HT-29 (cell line): Measurements from ENCODE around the gene ZNF26. TPM values are rescaled to one million over a fixed set of nuclear protein-coding genes. Genes with fewer than 3 reads are reported as not detected.
A peak's percentile ranks its signal among the peaks of the same experiment; 100 is the strongest.
"Not testable (repeated sequence)": the region's sequence is repeated elsewhere in the genome, so short reads cannot be mapped to it uniquely, and the experiment has no call there.

ENCODE experiments used
- DNase-seq: peaks from one replicate; pipeline ENCODE4 v3.0.0-alpha.2; 2015; ENCODE audit warnings: low spot score
- total RNA-seq: library from RNA; depleted of rRNA; stranded (reverse); fragments of >200 nt; shearing (Covaris generic); gene quantifications from 2 replicates; pipeline ENCODE4 v1.2.3, GENCODE V29; 2014; rRNA removed

ZNF26 gene, protein sequence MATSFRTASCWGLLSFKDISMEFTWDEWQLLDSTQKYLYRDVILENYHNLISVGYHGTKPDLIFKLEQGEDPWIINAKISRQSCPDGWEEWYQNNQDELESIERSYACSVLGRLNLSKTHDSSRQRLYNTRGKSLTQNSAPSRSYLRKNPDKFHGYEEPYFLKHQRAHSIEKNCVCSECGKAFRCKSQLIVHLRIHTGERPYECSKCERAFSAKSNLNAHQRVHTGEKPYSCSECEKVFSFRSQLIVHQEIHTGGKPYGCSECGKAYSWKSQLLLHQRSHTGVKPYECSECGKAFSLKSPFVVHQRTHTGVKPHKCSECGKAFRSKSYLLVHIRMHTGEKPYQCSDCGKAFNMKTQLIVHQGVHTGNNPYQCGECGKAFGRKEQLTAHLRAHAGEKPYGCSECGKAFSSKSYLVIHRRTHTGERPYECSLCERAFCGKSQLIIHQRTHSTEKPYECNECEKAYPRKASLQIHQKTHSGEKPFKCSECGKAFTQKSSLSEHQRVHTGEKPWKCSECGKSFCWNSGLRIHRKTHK
- total RNA-seq, result 16.9 and 21.4 TPM in 2 replicates

DNA sequence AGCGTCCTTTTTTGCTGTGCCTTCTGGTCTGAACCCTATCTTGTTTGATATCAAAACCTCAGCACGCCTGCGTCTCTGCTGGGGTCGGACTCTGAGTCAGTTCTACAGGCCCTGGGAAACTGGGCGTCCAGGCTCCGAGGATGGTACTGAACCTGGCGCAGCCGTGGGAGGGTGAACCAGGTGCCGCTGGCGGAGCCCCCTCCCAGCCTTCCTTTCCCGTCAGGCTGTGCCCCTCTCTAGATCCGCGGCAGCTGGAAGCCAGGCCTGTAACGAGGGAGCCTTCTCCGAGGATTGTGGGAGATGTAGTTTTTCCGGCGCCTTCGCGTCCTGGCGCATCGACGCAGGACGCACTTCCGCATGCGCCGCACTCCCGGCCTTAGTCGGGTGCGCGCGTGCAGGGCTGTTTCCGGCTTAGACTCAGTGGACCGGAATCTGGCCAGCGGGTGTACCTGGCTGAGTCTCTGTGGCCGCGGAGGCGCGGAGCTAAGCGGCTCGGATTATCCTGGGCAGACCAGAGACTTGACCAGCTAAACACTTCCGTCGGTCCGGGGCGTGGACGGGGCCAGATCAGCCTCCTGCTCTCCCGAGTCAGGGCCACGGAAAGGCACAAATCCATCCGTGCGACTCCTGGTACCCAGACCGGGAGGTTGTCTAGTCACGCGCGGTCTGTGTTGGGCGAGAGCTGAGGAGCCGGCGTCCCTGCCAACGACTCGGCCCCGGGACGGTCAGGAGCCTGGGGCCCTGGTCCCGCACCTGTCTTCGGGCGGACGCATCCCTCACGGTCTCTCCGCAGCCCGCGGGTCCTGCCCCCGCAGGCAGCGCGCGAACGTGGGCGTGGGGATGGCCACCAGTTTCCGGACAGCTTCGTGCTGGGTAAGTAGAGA is at the start of gene ZNF26:
Gene ZNF26, plus strand, starts transcription at position 367 of the 884 bp plus-strand sequence. Its CDS starts 474 bp downstream, at position 841.
- DNase-seq, result peak; percentile 90

DNA sequence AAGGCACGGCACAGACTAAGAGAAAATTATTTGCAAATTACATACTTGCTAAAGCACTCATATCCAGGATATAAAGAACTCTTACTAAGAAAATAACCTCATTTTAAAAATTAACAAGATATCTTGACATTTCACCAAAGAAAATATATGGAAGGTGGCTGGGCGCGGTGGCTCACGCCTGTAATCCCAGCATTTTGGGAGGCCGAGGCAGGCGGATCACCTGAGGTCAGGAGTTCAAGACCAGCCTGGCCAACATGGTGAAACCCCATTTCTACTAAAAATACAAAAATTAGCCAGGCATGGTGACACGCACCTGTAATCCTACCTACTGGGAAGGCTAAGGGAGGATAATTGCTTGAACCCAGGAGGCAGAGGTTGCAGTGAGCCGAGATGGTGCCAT is 49.2 kb upstream of the ZNF26 start:
- not testable (repeated sequence) for DNase-seq

DNA sequence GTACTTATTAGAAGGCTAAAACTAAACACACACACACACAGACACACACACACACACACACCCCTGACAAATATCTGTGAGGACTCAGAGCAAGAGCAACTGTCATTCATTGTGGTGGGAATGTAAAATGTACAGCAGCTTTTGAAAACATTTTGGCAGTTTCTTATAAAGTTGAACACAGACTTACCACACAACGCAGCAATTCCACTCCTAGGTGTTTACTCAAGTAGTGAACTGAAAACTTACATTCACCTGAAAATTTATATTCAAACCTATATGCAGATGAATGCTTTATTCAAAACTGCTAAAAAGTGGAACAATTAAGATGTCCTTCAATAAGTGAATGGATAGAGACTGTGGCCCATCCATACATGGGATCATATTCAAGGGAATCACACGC is 48.7 kb upstream of the ZNF26 start:
- DNase-seq, result no peak

DNA sequence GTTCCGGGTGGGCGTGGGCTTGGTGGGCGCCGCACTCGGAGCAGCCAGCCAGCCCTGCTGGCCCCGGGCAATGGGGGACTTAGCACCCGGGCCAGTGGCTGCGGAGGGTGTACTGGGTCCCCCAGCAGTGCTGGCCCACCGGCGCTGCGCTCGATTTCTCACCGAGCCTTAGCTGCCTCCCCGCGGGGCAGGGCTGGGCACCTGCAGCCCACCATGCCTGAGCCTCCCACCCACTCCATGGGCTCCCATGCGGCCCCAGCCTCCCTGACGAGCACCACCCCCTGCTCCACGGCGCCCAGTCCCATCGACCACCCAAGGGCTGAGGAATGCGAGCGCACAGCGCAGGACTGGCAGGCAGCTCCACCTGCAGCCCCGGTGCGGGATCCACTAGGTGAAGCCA is 47.4 kb upstream of the ZNF26 start:
- not testable (repeated sequence) for DNase-seq

DNA sequence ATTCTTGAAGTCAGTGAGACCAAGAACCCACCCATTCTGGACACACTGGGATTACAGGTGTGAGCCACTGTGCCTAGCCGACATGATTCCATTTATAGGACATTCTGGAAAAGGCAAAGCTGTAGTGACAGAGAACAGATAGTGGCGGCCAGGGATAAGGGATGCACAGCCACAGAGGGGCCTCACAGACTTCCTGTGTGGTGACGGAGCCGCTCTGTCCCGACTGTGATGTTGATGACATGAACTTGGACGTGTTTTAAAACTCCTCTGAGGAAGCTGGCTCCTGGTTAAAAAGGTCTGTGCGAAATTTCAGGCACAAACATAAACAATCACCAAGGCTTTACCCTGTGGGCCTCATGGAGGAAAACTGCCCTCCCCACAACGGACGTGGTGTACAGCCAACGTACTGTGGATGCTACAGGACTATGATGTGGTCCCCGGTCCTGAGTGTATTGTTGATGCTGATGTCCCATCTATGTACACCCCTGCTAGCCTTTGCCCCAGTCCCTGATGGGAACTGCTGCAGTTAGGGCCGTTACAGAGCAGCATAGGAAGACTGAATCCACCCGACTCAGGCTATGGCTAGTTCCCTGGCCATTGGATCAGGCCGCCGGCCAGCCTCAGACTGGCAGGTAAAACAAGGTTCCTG is 46.0 kb upstream of the ZNF26 start:
- DNase-seq, result no peak

DNA sequence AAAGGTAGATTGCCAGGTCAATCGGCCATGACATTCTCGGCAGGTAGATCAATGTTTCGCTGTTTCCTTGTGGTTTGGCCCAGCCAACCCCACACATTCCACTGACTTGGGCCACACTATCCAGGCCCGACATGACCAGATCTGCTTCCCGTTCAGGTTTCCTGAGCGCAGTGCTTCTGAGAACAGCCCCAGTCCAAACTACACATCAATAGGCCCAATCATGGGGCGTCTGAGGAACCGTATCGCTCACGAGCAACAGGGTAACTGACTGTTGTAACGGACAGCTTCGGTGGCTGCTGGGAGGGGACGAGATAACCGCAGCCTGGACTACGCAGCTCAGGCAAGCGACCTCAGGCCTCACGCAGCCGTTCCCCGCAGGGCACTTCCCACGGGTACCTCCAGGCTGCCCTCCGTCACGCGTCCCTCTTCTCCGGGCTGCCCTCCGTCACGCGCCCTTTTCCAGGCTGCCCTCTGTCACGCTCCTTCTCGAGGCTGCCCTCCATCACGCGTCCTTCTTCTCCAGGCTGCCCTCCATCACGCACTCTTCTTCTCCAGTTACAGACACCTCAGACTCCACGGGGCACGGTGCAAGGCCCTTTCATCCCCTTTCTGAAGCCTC is 44.7 kb upstream of the ZNF26 start:
- no peak for DNase-seq

DNA sequence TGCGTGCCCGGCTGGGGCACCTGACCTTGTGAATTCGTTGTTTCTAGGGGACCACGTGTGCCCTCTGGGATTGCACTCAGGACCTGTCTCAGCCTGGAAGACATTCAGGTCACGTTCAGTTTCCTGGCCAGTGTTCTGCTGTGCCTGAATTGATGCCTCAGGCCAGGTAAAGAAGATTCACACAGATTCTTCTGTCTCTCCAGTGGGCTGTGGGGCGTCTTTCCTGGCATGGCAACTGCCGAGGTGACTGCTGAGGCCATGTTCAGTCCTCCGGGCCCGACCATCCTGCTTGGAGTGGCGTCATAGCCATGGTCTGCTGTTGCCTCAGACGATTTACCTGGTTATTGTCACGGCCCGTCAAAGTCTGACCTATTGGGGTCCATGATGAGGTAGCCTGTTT is 43.6 kb upstream of the ZNF26 start:
- DNase-seq, result no peak

DNA sequence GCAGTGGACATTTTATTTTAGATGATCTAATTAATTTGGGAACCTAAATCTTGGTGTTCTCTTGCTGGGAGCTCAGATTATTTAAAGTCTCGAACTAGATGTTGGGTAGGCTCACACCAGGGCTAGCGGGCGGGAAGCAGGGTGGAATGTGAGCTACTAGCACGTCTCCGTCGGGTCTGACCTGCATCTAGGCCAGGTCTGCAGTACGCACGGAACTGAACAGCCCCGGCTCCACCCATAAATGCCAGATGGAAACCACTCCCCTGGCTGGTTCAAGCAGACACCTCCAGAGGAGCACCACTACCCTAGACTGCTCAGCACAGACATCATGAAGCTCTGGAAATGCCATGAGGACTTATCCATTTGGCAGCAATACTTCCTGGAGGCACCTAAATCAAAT is 40.4 kb upstream of the ZNF26 start:
- no peak for DNase-seq

DNA sequence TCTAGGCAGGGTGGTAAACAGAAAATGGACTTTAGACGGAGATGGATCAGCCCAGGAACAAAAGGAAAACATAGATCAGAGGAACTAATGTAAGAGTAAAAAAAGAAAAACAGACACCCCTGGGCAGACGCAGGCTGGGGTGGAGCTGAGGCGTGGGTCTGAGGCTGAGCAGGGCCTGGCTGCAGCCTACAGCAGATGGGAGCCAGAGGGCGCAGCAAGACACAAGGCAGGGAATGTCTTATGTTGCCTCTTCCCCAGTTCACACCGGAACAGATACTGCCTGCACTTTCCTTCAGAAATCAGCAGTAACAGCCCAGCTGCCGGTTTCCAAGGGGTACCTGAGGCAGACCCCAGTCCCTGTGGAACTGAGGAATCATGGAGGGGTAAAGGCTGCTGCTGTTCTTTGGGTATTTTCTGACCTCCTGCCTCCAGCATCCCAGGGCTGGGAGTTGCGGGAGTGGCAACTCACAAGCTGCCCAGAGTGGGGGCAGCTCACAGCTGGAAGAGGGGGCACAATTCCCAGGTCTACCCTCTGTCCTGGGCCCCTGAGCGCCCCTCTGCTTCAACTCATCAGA is 39.8 kb upstream of the ZNF26 start:
- DNase-seq, result no peak

DNA sequence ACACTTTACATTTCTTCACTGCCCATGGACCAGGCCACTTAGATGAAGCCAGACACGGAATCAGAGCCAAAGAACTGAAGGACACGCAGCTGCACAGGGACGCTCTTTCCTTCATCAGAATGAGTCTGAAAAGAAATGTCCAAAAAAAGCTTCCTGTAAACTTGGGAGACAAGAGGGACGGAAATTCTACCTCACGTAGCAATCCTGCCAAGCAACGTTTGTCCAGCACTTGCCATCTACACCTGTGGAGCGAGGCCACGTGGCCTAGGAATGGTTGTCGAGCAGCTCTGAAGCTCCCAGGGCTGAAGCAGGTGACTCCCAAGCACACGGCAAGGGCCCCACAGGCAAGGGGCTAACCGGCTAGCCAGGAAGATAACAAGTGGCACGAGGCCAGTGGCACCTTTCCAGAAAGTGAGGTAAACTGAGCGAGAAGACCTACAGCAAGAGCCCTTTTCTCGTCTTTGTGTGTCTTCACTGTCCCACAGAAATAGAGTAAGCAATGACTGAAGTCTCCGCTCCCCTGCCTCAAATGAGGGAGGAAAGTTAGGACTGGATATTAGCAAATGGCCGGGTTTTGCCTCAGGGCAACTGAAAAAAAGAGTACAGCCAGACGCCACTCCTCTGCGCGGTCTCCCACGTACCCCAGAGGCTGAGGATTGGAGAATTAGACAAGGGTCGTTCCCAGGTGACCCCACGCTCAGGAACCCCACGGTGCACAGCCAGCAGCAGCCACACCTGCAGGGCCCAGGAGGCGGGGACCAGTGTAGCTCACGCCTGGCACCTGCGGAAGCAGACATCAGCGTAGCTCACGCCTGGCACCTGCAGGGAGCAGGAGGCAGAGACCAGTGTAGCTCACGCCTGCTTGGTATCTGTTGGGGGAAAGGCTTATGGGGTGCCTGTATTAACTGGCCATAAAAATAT is 37.8 kb upstream of the ZNF26 start:
- DNase-seq, result no peak

DNA sequence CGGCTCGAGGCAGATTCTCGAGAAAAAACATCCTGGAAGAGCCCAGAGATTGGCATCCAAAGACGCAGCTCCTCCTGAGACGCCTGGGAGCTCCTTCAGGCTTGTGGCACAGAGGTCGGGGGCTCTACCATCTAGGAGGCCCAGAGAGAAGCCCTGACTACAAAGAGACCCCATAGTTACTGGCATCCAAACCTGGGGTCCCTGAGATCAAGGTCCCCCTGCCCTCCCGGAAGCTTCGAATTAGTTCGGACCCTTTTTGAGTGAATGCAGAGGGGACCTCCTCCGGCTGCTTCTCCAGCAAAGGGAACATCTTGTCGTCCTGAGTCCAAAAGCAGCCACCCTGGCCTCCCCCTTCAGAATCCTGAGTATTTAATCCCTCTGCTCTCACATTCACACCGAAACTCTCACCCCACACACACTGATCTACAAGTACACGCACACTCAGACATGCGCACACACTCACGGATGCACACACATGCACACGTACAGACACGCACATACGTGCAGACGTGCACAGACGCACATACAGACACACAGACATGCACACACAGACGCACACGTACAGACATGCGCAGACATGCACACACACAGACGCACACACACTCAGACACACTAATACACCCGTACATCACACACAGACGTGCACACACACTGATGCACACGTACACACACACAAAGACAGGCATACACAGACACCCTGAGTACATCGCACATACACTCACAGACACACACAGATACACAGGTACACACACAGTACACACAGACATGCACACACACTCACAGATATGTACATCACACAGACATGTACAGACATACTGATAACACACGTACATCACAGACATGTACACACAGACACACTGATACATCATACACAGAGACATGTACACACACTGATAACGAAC is 36.0 kb upstream of the ZNF26 start:
- no peak for DNase-seq

DNA sequence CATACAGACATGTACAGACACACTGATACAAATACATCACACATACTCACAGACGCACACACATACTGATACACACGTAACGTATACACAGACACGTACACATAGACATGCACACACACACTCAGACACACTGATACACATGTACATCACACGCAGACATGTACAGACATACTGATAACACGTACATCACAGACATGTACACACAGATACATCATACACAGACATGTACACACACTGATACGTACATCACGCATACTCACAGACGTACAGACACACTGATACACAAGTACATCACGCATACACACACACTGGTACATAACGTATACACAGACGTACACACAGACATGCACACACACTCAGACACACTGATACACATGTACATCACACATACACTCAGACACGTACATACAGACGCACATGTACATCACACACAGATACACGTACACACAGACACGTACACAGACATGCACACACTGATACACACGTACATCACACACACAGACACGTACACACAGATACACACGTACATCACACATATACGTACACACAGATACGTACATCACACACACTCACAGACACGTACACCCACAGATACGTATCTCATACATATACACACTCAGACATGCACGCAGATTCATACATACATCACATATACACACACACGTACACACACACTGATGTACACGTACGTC is 35.2 kb upstream of the ZNF26 start:
- no peak for DNase-seq

DNA sequence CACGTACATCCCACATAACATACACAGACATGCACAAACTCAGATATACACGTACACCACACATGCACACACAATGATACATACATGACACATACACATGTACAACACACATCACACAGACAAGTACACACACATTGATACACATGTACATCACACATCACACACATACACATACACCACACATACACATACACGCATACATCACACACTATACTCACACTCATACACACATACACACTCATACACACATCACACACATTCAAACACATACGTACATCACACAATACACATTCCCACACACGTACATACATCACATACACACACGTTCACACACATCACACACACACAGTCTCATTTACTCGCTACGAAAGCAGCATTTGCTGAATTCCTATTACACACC is 34.5 kb upstream of the ZNF26 start:
- no peak for DNase-seq

DNA sequence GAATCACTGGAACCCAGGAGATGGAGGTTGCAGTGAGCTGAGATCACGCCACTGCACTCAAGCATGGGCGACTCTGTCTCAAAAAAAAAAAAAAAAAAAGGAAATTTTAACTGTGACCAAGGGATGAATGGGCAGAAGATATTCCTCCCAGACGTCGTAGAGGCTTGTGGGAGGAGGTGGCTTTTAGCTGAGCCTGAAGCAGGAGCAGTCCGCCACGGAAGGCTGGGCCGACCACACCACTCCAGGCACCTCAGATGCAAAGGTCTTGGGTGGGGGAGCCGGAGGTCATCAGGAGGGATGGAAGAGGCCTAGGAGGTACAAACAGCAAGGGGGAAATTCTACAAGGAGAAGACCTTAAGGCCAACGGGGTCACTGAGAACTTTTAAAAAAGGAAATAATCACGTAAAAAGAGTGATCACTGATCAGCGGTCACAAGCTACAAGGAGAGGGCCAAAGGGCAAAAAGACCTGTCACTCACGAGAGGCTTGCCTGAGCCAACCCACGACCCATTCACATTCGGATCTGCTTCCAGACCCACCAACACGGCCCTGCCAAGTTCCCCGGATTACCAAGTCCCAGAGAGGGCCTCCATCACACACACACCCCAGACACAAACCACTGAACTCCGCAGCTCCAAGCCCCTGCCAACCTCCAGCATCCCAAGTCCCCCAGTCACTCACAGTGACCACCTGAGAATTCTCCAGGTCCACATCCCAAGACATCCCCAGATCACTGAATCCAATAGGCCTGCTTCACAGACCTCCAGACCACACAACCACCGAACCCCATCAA is 33.6 kb upstream of the ZNF26 start:
- no peak for DNase-seq

DNA sequence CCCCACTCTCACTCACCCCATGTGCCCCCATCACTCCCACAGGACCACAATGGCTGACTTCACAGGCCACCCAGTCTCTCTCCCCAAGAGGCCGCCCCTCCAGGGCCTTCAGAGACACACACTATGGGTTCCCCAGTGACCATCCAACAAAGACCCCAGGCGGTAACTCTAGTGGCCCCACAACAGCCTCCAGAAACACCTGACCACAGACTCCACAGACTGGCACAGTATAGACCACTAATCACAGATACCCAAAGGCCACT is 33.1 kb upstream of the ZNF26 start:
- DNase-seq, result no peak

DNA sequence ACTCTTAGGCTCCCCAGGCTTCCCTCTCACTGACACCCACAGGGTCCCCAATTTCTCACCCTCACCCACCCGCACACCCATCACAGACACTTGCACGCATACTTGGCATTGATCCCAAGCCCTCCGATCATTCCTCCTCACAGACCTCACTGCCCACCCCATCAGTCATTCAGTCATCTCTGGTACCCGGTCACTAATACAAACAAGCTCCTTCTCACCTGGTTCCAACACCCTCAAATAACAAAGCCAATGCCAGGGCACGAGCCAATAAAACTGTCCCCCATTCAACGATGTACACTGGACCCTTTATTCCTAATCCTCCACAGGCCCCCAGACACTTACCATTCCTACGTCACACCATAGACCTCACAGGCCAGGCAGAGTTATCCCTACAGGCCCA is 32.4 kb upstream of the ZNF26 start:
- DNase-seq, result no peak

DNA sequence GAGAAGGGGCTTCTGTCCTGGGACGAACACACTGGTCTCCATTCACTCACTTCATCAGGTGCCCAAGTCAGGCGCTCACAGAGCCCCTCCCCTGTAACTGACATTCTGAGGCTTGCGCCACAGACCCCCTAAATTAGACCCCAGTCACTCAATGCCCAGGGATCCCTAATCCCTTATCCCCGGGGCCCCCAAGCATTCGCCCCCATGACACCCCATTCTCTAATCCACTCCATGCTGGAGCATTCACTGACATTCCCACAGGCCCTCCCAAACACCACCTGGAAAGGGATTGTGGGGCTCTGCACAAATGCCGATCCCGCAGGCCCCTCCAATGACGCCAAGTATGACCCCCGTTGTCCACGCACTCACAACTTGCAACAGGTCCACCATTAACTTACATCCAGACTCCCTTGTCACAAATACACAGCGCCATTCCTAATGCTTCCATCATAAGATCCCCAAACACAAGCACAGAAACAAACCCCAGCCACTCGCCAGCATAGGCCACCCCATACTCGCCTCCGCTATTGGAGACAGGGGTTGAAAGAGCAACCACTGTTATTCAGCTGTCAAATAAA is 31.6 kb upstream of the ZNF26 start:
- DNase-seq, result no peak
